H1 (cell line): ENCODE results near the gene RUFY1. TPM values are rescaled to one million over a fixed set of nuclear protein-coding genes. Genes with fewer than 3 reads are reported as not detected.

ENCODE experiments used
- CTCF ChIA-PET: fragments of 300-600 bp; sonication (Branson Sonifier 250); formaldehyde crosslinking; loops from one replicate; lab custom pipeline; 2021; ENCODE audit not compliant: partially characterized antibody; lab: Charles Lee
- POLR2A ChIA-PET: fragments of 300-600 bp; sonication (Branson Sonifier 250); formaldehyde crosslinking; loops from one replicate; lab custom pipeline; 2021; ENCODE audit warnings: inconsistent platforms; ENCODE audit not compliant: partially characterized antibody; lab: Charles Lee
- DNase-seq, 2 experiments: peaks; one replicate each; pipeline versions ENCODE4 v3.0.0 to v3.0.0-alpha.2; 2010 to 2022; ENCODE audit warnings: low spot score in 2 of 2, low read depth in 1 of 2, mixed read lengths in 1 of 2
- FAIRE-seq: peaks from 2 replicates; lab custom pipeline; 2011; peaks lifted over from hg19 to GRCh38; lab: Jason Lieb, UNC
- H2AFZ ChIP-seq: 2 replicates; pipeline ENCODE4 v1.8.1; 2012; ENCODE audit warnings: low read length, inconsistent platforms
- H2AK5ac ChIP-seq: 2 replicates; pipeline ENCODE4 v1.6.1; 2013; ENCODE audit warnings: low read depth, low read length
- H2BK120ac ChIP-seq: replicated peaks from 2 replicates; pipeline ENCODE3; 2013; ENCODE audit warnings: low read depth, low read length, inconsistent platforms
- H2BK12ac ChIP-seq: 2 replicates; pipeline ENCODE4 v1.6.1; 2013; ENCODE audit warnings: low read depth, low read length
- H2BK15ac ChIP-seq: 2 replicates; pipeline ENCODE4 v1.6.1; 2013; ENCODE audit warnings: low read length
- H2BK20ac ChIP-seq: 2 replicates; pipeline ENCODE4 v1.6.1; 2013; ENCODE audit warnings: low read length
- H2BK5ac ChIP-seq: 2 replicates; pipeline ENCODE4 v1.6.1; 2013; ENCODE audit warnings: low read depth, low read length
- H3K14ac ChIP-seq: 2 replicates; pipeline ENCODE4 v1.6.1; 2013; ENCODE audit warnings: inconsistent platforms; ENCODE audit not compliant: insufficient read length
- H3K18ac ChIP-seq: 2 replicates; pipeline ENCODE4 v1.6.1; 2013; ENCODE audit warnings: low read length; ENCODE audit errors: extremely low read depth
- H3K23ac ChIP-seq: 2 replicates; pipeline ENCODE4 v1.6.1; 2013; ENCODE audit warnings: inconsistent platforms; ENCODE audit not compliant: insufficient read length
- H3K23me2 ChIP-seq: 2 replicates; pipeline ENCODE4 v1.6.1; 2013; ENCODE audit warnings: low read depth, low read length
- H3K27ac ChIP-seq: 2 replicates; pipeline ENCODE4 v1.6.1; 2011; ENCODE audit warnings: low read depth, low read length, inconsistent platforms
- H3K27me3 ChIP-seq, 4 experiments: replicated peaks in 1 of 4; 1 replicate in 1 of 4; 2 replicates in 3 of 4; pipeline versions ENCODE4 v1.6.1 to v1.8.1; 2011 to 2013; ENCODE audit warnings: low read length in 3 of 4, mild to moderate bottlenecking in 3 of 4, inconsistent platforms in 2 of 4, mixed read lengths in 2 of 4, moderate library complexity in 1 of 4; ENCODE audit not compliant: control insufficient read depth in 3 of 4, insufficient read depth in 3 of 4; ENCODE audit errors: extremely low read depth in 1 of 4
- H3K36me3 ChIP-seq, 4 experiments: 2 replicates each; pipeline versions ENCODE4 v1.6.1 to v1.8.1; 2011 to 2013; ENCODE audit warnings: mild to moderate bottlenecking in 4 of 4, low read length in 3 of 4, moderate library complexity in 2 of 4, control low read depth in 1 of 4, inconsistent platforms in 1 of 4; ENCODE audit not compliant: insufficient read depth in 4 of 4, control insufficient read depth in 2 of 4
- H3K4ac ChIP-seq: replicated peaks from 2 replicates; pipeline ENCODE3; 2013; ENCODE audit warnings: low read length, low read depth, mixed read lengths, inconsistent platforms; ENCODE audit not compliant: insufficient read length
- H3K4me1 ChIP-seq, 4 experiments: replicated peaks in 1 of 4; 1 replicate in 1 of 4; 2 replicates in 3 of 4; pipeline versions ENCODE4 v1.6.1 to v1.8.1; 2011 to 2013; ENCODE audit warnings: low read length in 3 of 4, inconsistent platforms in 2 of 4, mixed read lengths in 1 of 4; ENCODE audit not compliant: insufficient read depth in 4 of 4, control insufficient read depth in 3 of 4
- H3K4me2 ChIP-seq, 2 experiments: 2 replicates each; pipeline versions ENCODE4 v1.6.1 to v1.8.1; 2011 to 2013; ENCODE audit warnings: low read depth in 2 of 2, low read length in 2 of 2, control low read depth in 1 of 2, inconsistent platforms in 1 of 2, mild to moderate bottlenecking in 1 of 2; ENCODE audit not compliant: insufficient read depth in 1 of 2
- H3K4me3 ChIP-seq, 4 experiments: fragments of 200-600, 300-600 bp in 1 of 4; sonication (generic), shearing (Covaris generic), sonication (Bioruptor Twin) in 1 of 4; 2 replicates each; pipeline versions ENCODE4 v1.5.1 to v1.8.1; 2011 to 2016; ENCODE audit warnings: low read length in 4 of 4, low read depth in 3 of 4, control low read depth in 2 of 4, inconsistent platforms in 2 of 4, mild to moderate bottlenecking in 2 of 4, mixed read lengths in 1 of 4, moderate library complexity in 1 of 4; ENCODE audit not compliant: insufficient read depth in 2 of 4; ENCODE audit errors: extremely low read depth in 1 of 4
- H3K56ac ChIP-seq: replicated peaks from 2 replicates; pipeline ENCODE3; 2013; ENCODE audit warnings: low read depth, mild to moderate bottlenecking, mixed read lengths, low read length, inconsistent platforms; ENCODE audit not compliant: insufficient read length
- H3K79me1 ChIP-seq: 2 replicates; pipeline ENCODE4 v1.6.1; 2013; ENCODE audit warnings: low read depth, low read length, control low read depth
- H3K79me2 ChIP-seq, 2 experiments: 2 replicates each; pipeline versions ENCODE4 v1.6.1 to v1.8.1; 2012 to 2013; ENCODE audit warnings: low read length in 2 of 2, mild to moderate bottlenecking in 2 of 2, inconsistent platforms in 1 of 2; ENCODE audit not compliant: insufficient read depth in 2 of 2, control insufficient read depth in 1 of 2
- H3K9ac ChIP-seq, 4 experiments: replicated peaks in 1 of 4; 1 replicate in 1 of 4; 2 replicates in 3 of 4; pipeline versions ENCODE4 v1.6.1 to v1.8.1; 2011 to 2013; ENCODE audit warnings: low read depth in 3 of 4, low read length in 3 of 4, control low read depth in 2 of 4, mild to moderate bottlenecking in 2 of 4, moderate library complexity in 2 of 4, inconsistent platforms in 1 of 4; ENCODE audit errors: extremely low read depth in 1 of 4
- H3K9me3 ChIP-seq, 2 experiments: 2 replicates each; pipeline versions ENCODE4 v1.6.1 to v1.8.1; 2012 to 2013; ENCODE audit warnings: mild to moderate bottlenecking in 2 of 2, moderate library complexity in 2 of 2, control low read depth in 1 of 2, inconsistent platforms in 1 of 2, low read depth in 1 of 2, low read length in 1 of 2, mixed read lengths in 1 of 2; ENCODE audit not compliant: insufficient read depth in 2 of 2
- H4K20me1 ChIP-seq, 2 experiments: replicated peaks in 1 of 2; 2 replicates each; pipeline versions ENCODE3 to v1.8.1; 2011 to 2013; ENCODE audit warnings: inconsistent platforms in 2 of 2, low read length in 2 of 2, mild to moderate bottlenecking in 1 of 2; ENCODE audit not compliant: insufficient read depth in 2 of 2, control insufficient read depth in 1 of 2
- H4K5ac ChIP-seq: 2 replicates; pipeline ENCODE4 v1.6.1; 2013; ENCODE audit warnings: low read length, low read depth, mixed read lengths, inconsistent platforms; ENCODE audit not compliant: insufficient read length
- H4K8ac ChIP-seq: 2 replicates; pipeline ENCODE4 v1.8.0; 2013; ENCODE audit warnings: mild to moderate bottlenecking, moderate library complexity, low read length, inconsistent platforms; ENCODE audit not compliant: insufficient read depth; ENCODE audit errors: extremely low read depth
- H4K91ac ChIP-seq: replicated peaks from 2 replicates; pipeline ENCODE3; 2013; ENCODE audit warnings: low read length, mixed read lengths, inconsistent platforms; ENCODE audit not compliant: insufficient read length
- ATF2 ChIP-seq: IDR thresholded peaks from 2 replicates; pipeline ENCODE4 v1.6.1; 2012; ENCODE audit warnings: low read length, inconsistent platforms
- CHD2 ChIP-seq: IDR thresholded peaks from 2 replicates; pipeline ENCODE4 v1.6.1; 2012; ENCODE audit warnings: low read length, improper control_type of control experiment
- EGR1 ChIP-seq: IDR thresholded peaks from 2 replicates; pipeline ENCODE4 v1.6.1; 2011; ENCODE audit warnings: low read depth, low read length, borderline replicate concordance
- JUN ChIP-seq: IDR thresholded peaks from 2 replicates; pipeline ENCODE4 v1.6.1; 2011; ENCODE audit warnings: low read depth, mild to moderate bottlenecking, improper control_type of control experiment, low read length
- KDM5A ChIP-seq: fragments of 200-600 bp; IDR thresholded peaks from 2 replicates; pipeline ENCODE4 v1.7.1; 2012; ENCODE audit warnings: mild to moderate bottlenecking, low read length, inconsistent platforms, mixed read lengths
- NANOG ChIP-seq: IDR thresholded peaks from 2 replicates; pipeline ENCODE4 v1.6.1; 2011; ENCODE audit warnings: low read length, low read depth, mild to moderate bottlenecking, inconsistent platforms; ENCODE audit not compliant: insufficient read depth, poor library complexity, severe bottlenecking
- POLR2A ChIP-seq, 2 experiments: IDR thresholded peaks; 1 replicate in 1 of 2; 2 replicates in 1 of 2; pipeline ENCODE4 v1.6.1; 2011; ENCODE audit warnings: low read depth in 2 of 2, low read length in 2 of 2, mild to moderate bottlenecking in 2 of 2; ENCODE audit errors: control extremely low read depth in 1 of 2
- RFX5 ChIP-seq: IDR thresholded peaks from 2 replicates; pipeline ENCODE4 v1.6.1; 2011; ENCODE audit warnings: low read depth, low read length, improper control_type of control experiment, borderline replicate concordance
- SIN3A ChIP-seq, 2 experiments: IDR thresholded peaks in 1 of 2; conservative IDR thresholded peaks in 1 of 2; 2 replicates each; pipeline ENCODE4 v1.6.1; 2011 to 2012; ENCODE audit warnings: low read length in 2 of 2, improper control_type of control experiment in 1 of 2, low read depth in 1 of 2, mild to moderate bottlenecking in 1 of 2
- SIRT6 ChIP-seq: IDR thresholded peaks from one replicate; pipeline ENCODE4 v1.7.1; 2012; ENCODE audit warnings: low read length, inconsistent platforms
- SIX5 ChIP-seq: IDR thresholded peaks from 2 replicates; pipeline ENCODE4 v1.6.1; 2011; ENCODE audit warnings: mild to moderate bottlenecking, low read depth, low read length
- SP1 ChIP-seq: IDR thresholded peaks from 2 replicates; pipeline ENCODE4 v1.6.1; 2011; ENCODE audit warnings: low read depth, low read length
- SP2 ChIP-seq: IDR thresholded peaks from 2 replicates; pipeline ENCODE4 v1.6.1; 2012; ENCODE audit warnings: mild to moderate bottlenecking, low read length, inconsistent platforms
- TCF12 ChIP-seq: IDR thresholded peaks from 2 replicates; pipeline ENCODE4 v1.6.1; 2011; ENCODE audit warnings: low read depth, mild to moderate bottlenecking, low read length
- WGBS, 2 experiments: shearing (Covaris generic) in 1 of 2; methylation state at CpG; one replicate each; pipeline versions ENCODE4 v1.1.6 to v1.1.7; 2013 to 2015; ENCODE audit warnings: low lambda C conversion rate in 2 of 2, mixed read lengths in 2 of 2, inconsistent platforms in 1 of 2, low coverage in 1 of 2, missing lambda C conversion rate in 1 of 2; ENCODE audit not compliant: insufficient replicate concordance in 2 of 2, insufficient coverage in 1 of 2, insufficient read length in 1 of 2; ENCODE audit errors: extremely low coverage in 1 of 2, missing lambda C conversion rate in 1 of 2; 5-methylcytosine and 5-hydroxymethylcytosine counted together
- polyA plus RNA-seq, 7 experiments: library from polyadenylated mRNA; depleted of rRNA in 3 of 7; stranded (reverse) in 5 of 7; unstranded in 2 of 7; fragments of >200 nt in 5 of 7; fragments of 200-250 nt in 2 of 7; gene quantifications; 1 replicate in 5 of 7; 2 replicates in 1 of 7; 4 replicates in 1 of 7; pipeline versions ENCODE4 v1.2.1 to v1.2.3, GENCODE V29; 2011 to 2013; ENCODE audit warnings: missing spikeins in 2 of 7, mixed read lengths in 2 of 7
- total RNA-seq: library from RNA; stranded (reverse); fragmentation: NEBNext Ultra II Directional; extraction: Animal tissue kit (Norgen Biotek cat#: 25700); gene quantifications from 2 replicates; pipeline ENCODE4 v1.2.1, GENCODE V29; 2021

Gene RUFY1
- total and polyA plus RNA-seq, 2 of the 8 experiments (the other 6 are each of a cell fraction or from before 2014, with no cell fraction given) = 22.4 to 29.5 TPM

DNA sequence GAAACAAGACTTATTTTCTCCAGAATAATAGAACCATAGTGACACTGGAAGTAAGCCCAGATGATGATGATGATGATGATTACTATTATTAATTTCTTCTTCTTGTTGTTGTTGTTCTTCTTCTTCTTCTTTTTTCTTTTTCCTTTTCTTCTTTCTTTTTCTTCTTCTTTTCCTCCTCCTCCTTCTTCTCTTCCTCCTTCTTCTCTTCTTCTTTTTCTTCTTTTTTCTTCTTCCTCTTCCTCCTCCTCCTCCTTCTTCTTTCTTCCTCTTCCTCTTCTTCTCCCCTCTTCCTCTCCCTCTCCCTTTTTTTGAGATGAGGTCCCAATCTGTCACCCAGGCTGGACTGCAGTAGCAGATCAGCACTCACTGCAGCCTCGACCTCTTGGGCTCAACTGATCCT lies 40.5 kb upstream of the RUFY1 start:
- DNase-seq = no peak
- POLR2A ChIA-PET = no interaction called here
- TF ChIP-seq CHD2 = no peak
- no peak for TF ChIP-seq SP1
- TF ChIP-seq KDM5A = no peak
- no peak for TF ChIP-seq SP2
- TF ChIP-seq ATF2 = no peak
- TF ChIP-seq POLR2A (IDR thresholded peaks at IDR 0.05; ENCODE audit: control extremely low read depth in 1 of 2, low read depth in 2 of 2, low read length in 2 of 2) = no peak
- no peak for TF ChIP-seq EGR1
- no peak for TF ChIP-seq TCF12
- TF ChIP-seq RFX5 = no peak
- TF ChIP-seq SIRT6 = no peak
- no peak for TF ChIP-seq SIN3A (conservative IDR thresholded peaks at IDR 0.05 in 1 of 2, IDR thresholded peaks at IDR 0.05 in 1 of 2; ENCODE audit: low read depth in 1 of 2, low read length in 2 of 2)
- no peak for TF ChIP-seq JUN
- TF ChIP-seq SIX5 = no peak
- TF ChIP-seq NANOG = no peak

More for the DNA sequence above, 40.5 kb upstream of the RUFY1 start:
- Histone ChIP-seq H3K36me3 (no peaks in the 10 kb centered on the region), H2AFZ (no peak overlapping the region), H4K91ac (no peak overlapping the region), H2AK5ac (no peak overlapping the region; the same call in 1 of the 2 replicates), H3K9me3 (no peaks in the 10 kb centered on the region), H4K8ac (no peak overlapping the region), H3K27me3 (no peaks in the 10 kb centered on the region), H4K20me1 (no peaks in the 10 kb centered on the region), H3K56ac (no peak overlapping the region), H3K4me3 (no peak overlapping the region), H3K79me1 (no peaks in the 10 kb centered on the region), H3K4me1 (peaks cover 0 to 4% (median 0%) of the 10 kb centered on the region in 4 experiments; a peak in 1 of 7 replicates), H2BK15ac (no peak overlapping the region), H3K9ac (no peak overlapping the region), H3K23me2 (no peaks in the 10 kb centered on the region), H2BK12ac (no peak overlapping the region), H2BK20ac (no peak overlapping the region), H2BK5ac (no peak overlapping the region), H3K79me2 (no peaks in the 10 kb centered on the region), H3K18ac (no peak overlapping the region), H3K23ac (no peak overlapping the region), H3K27ac (no peak overlapping the region), H4K5ac (no peak overlapping the region), H3K14ac (no peak overlapping the region), H2BK120ac (no peak overlapping the region), H3K4ac (no peak overlapping the region), H3K4me2 (no peak overlapping the region)
- CTCF ChIA-PET = interaction anchor here (0.7 kb wide), 1 partner anchor 244 kb away, joined by 3 read pairs; no protein-coding TSS in a partner anchor
- 100% methylated on average over 1 of the region's 1 CpG; no CpG with 5 or more reads in 1 of the 2 experiments for WGBS, 2 experiments
- FAIRE-seq = no peak
